NCI-H2196 treated with DMSO at 0.1 percent for 48 hours (cell line): ENCODE data around the gene MRPS2.
"Not testable (repeated sequence)": the region's sequence is repeated elsewhere in the genome, so short reads cannot be mapped to it uniquely, and the experiment has no call there.

Experiments
- DNase-seq: peaks from one replicate; lab custom pipeline; 2025; ENCODE audit not compliant: unreplicated experiment; lab: John Stamatoyannopoulos, UW

The MRPS2 gene

GRCh38 chr9:135499326-135500070, 984 bp upstream of the MRPS2 start:
- peak; percentile 54 for DNase-seq

GRCh38 chr9:135500071-135500524, 384 bp upstream of the MRPS2 start:
- DNase-seq = no peak

GRCh38 chr9:135501261-135502167, 1.0 kb downstream of the MRPS2 start:
- no peak for DNase-seq

GRCh38 chr9:135502168-135502872, 1.8 kb downstream of the MRPS2 start:
- no peak for DNase-seq

- no peak for DNase-seq
Measured at GRCh38 chr9:135502873-135503321, 2.4 kb downstream of the MRPS2 start.

GRCh38 chr9:135503371-135504261, 3.1 kb downstream of the MRPS2 start:
- no peak for DNase-seq

- peak; percentile 35 for DNase-seq
Measured at GRCh38 chr9:135504262-135505243, 4.1 kb downstream of the MRPS2 start.

- no peak for DNase-seq
Measured at GRCh38 chr9:135505406-135506187, 5.1 kb downstream of the MRPS2 start.

- no peak for DNase-seq
Measured at GRCh38 chr9:135506327-135507103, 6.0 kb downstream of the MRPS2 start.

- no peak for DNase-seq
Measured at GRCh38 chr9:135507104-135508035, 6.9 kb downstream of the MRPS2 start.

- DNase-seq = no peak
Measured at GRCh38 chr9:135508211-135508820, 7.8 kb downstream of the MRPS2 start.

- DNase-seq = no peak
Measured at GRCh38 chr9:135509458-135509857, 9.0 kb downstream of the MRPS2 start.

GRCh38 chr9:135512241-135512603, 11.7 kb downstream of the MRPS2 start:
- DNase-seq = no peak

GRCh38 chr9:135512904-135513303, 12.4 kb downstream of the MRPS2 start:
- DNase-seq = no peak

GRCh38 chr9:135513351-135513846, 12.9 kb downstream of the MRPS2 start:
- no peak for DNase-seq

GRCh38 chr9:135513906-135514305, 13.4 kb downstream of the MRPS2 start:
- not testable (repeated sequence) for DNase-seq
